ENCODE results near the gene SLC25A42.
"Not testable (repeated sequence)": the region's sequence is repeated elsewhere in the genome, so short reads cannot be mapped to it uniquely, and the experiment has no call there.

The SLC25A42 gene

DNA sequence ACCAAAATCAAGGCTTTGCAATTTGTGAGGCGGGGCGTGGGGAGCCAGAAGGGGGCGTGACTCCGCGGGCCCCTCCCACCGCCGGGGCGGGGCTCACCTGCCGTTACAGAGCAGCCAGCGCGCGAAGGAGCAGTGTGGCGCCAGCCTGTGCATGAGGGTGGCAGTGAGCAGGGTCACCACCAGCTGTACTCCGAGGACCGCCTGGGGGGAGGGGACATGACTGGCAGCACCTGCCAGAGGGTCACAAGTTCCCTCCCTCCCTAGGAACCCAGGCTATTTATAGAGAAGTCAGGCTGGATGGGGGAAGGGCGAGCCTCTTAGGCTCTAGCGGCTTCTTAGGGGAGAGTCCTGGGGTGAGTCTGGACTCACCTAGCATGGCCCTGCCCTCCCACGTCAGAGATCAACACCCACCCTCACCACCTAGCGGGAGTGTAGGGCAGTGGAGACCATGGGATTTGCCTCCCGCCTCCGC lies 70.9 kb downstream of the SLC25A42 start:
- no peak for DNase-seq (ENCODE audit: low read depth, low spot score)

- not testable (repeated sequence) for DNase-seq (ENCODE audit: low read depth, low spot score)
These were observed 71.9 kb downstream of the SLC25A42 start for GRCh38 chr19:19135713-19136112.

GRCh38 chr19:19137556-19138108 lies 73.8 kb downstream of the SLC25A42 start:
- no peak for DNase-seq (ENCODE audit: low read depth, low spot score)

- DNase-seq (ENCODE audit: low read depth, low spot score) = peak; percentile 94
These were observed 74.6 kb downstream of the SLC25A42 start, which contains the start of gene TMEM161A for GRCh38 chr19:19138109-19138981. Gene TMEM161A (minus strand): TSS chr19:19138478. CDS start chr19:19138428, 50 bp downstream.

- no peak for DNase-seq (ENCODE audit: low read depth, low spot score)
These were observed 76.1 kb downstream of the SLC25A42 start for GRCh38 chr19:19139876-19140229.

DNA sequence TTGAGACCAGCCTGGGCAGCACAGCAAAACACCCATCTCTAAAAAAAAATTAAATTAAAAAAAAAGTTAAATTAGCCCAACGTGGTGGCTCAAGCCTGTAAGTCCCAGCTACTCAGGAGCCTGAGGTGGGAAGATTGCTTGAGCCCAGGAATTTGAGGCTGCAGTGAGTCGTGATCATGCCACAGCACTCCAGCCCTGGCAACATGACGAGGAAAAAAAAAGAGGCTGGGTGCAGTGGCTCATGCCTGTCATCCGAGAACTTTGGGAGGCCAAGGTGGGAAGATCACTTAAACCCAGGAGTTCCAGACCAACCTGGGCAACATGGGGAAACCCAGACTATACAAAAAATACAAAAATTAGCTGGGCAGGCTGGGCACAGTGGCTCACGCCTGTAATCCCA lies 76.7 kb downstream of the SLC25A42 start:
- DNase-seq (ENCODE audit: low read depth, low spot score) = no peak

DNA sequence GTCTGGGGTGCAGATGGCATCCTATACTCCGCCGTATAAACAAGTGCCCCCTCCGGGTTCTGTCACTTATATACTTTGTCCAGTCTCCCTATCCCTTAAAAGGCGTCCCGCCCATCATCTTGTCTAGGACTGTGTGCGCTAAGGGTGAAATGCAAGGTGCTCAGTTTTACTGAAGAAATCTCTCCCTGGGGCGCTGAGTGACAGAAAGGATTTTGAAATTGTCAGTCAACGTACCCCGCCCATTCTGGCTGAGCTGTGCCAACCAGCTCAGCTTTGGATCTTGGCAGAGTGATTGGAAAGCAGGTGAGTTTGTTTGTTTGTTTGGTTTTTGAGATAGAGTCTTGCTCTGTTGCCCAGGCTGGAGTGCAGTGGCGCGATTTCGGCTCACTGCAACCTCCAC lies 78.6 kb downstream of the SLC25A42 start:
- DNase-seq (ENCODE audit: low read depth, low spot score) = no peak

GRCh38 chr19:19145281-19145680 lies 81.5 kb downstream of the SLC25A42 start:
- DNase-seq (ENCODE audit: low read depth, low spot score) = no peak

- DNase-seq (ENCODE audit: low read depth, low spot score) = peak; percentile 18
These were observed 82.2 kb downstream of the SLC25A42 start for GRCh38 chr19:19145684-19146608.

DNA sequence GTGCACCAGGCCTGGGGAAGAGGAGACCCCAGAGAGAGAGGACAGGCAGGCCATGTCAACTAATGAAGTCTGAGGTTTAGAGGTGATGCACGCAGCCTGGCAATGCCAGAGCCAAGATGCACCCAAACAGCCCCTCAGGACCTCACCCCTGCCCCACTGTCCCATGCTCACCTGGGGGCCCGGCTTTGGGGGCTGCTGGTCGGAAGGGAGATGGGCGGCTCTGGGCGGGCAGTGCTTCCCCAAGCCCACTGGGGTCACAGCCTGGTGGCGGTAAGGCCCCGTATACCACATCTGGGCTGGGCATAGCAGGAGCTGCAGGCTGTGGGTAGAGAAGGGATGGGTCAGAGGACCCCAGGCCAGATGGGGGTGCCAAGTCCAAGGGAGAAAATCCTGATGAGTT lies 83.1 kb downstream of the SLC25A42 start:
- DNase-seq (ENCODE audit: low read depth, low spot score) = no peak

DNA sequence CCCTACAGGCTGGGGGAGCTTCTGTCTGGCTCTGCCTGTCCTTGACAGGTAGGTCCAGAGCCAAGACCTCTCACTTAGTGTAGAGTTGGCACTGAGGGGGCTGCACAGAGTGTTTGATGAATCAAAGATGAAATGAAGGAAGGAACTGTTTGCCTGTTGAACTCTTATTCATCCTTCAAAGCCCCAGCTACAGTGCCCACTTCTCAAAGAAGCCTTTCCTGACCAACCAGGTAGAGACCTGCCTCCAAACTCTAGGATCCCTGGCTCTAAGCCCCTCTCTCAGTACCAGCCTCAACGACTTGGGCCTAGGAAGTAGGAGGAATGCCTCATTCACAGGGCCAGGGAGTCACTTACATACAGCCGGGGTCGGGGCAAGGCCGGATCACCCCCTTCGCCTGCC lies 83.5 kb downstream of the SLC25A42 start:
- DNase-seq (ENCODE audit: low read depth, low spot score) = no peak

DNA sequence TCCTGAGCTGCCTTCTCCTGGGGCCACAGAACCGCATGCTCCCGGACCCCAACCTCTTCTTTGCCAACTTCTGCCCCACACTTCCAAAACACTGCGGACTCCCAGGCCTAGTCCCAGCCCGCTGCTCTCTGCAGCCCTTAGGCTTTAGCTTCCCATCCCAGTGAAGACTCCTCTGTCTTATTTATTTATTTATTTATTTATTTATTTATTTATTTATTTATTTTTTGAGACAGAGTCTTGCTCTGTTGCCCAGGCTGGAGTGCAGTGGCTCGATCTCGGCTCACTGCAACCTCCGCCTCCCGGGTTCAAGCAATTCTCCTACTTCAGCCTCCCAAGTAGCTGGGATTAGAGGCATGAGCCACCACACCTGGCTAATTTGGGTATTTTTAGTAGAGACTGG lies 84.7 kb downstream of the SLC25A42 start:
- not testable (repeated sequence) for DNase-seq (ENCODE audit: low read depth, low spot score)

DNA sequence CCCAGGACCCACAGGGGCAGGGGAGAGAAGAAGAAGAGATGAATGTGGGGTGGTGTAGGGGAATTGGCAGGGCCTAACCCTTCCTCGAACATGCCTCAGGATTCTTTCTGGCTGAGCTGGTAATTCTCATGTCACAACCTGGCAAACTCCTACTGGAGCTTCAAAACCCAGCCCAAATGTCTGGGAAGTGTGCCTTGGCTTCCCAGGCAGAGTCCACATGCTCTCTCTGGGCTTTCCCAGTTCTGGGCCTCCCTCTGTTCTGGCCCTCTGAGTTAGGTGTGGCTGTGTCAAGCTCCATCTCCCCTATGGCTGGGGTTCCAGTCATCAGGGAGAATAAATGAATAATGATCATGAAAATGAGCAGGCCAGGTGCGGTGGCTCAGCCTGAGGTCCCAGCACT lies 85.6 kb downstream of the SLC25A42 start:
- no peak for DNase-seq (ENCODE audit: low read depth, low spot score)

DNA sequence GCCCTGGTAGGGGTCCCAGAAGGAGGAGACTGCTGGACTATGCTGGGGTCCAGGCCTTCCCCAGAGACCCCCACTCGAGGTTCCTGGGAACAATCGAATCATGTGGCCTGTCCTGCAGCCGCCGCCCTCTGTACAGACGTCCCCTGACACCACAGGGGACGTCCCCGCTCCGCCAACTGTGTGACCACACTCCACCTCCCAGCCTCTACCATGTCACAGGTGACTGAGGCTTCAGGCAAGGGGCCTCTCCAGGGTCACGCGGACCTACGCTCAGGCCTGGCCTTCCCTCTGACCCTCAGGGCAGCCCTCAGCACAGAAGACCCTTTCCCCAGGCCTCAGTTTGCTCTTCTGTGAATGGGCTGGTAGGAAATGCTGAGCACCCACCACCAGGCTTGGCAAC lies 87.6 kb downstream of the SLC25A42 start:
- DNase-seq (ENCODE audit: low read depth, low spot score) = no peak

GRCh38 chr19:19152668-19153384 lies 89.0 kb downstream of the SLC25A42 start:
- DNase-seq (ENCODE audit: low read depth, low spot score) = no peak

GRCh38 chr19:19154768-19155494 lies 91.1 kb downstream of the SLC25A42 start:
- no peak for DNase-seq (ENCODE audit: low read depth, low spot score)

DNA sequence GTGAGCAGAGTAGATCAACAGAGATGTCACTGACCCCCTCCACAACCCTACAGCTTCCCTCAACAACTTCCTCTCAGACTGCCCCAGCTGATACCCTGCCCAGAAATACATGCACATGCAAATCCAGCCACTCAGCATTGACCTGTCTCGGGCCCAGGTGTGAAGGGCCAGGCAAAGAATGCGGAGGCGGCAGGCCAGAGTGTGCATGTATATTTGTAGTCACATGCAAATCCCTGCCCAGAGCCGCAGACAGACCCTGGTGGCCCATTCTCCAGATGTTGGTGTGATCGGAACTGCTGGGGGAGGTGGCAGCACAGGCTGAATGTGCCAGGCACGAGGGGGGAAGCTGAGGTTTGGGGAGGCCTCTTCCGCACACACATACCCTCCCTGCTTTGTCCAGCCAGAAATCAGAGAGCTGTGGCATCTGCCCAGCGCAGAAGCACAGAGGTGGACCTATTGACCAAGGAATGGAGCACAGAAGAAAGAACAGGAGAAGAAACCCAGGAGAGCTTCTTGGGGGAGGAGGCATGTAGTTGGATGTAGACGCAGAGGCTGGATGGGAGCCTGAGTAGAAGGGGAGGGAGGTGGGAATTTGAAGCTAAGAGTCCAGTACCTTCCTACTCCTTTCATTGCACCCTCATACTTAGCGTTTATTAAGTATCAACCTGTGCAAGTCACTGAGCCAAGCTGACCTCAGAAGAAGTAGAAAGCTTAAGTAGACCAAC lies 91.9 kb downstream of the SLC25A42 start:
- DNase-seq (ENCODE audit: low read depth, low spot score) = no peak

- DNase-seq (ENCODE audit: low read depth, low spot score) = no peak
These were observed 94.0 kb downstream of the SLC25A42 start for GRCh38 chr19:19157808-19158207.

DNA sequence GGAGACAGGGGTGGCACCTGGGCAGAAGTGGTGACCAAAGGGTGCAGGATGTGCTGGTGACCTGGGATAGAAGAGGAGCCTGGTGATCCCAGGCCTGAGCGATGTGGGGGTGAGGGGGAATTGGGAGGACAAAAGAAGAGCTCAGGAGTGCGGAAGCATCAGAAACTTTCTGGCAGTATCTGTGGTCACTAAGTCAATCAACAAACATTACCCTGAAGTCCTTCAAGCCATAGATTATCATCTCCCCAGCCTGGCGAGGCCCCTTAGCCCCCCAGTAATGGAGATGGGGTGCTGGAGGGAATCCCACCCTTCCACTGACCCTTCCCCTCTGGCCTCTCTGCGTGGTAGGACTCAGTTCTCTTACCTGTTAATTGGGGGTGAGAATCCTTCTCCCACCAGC lies 95.7 kb downstream of the SLC25A42 start:
- no peak for DNase-seq (ENCODE audit: low read depth, low spot score)

GRCh38 chr19:19160461-19161035 lies 96.8 kb downstream of the SLC25A42 start:
- no peak for DNase-seq (ENCODE audit: low read depth, low spot score)

Data from smooth muscle cell of the brain vasculature (primary cell).